ENCODE data around the gene TDP2. TPM values are rescaled to one million over a fixed set of nuclear protein-coding genes. Genes with fewer than 3 reads are reported as not detected.

TDP2 gene
- total and polyA plus RNA-seq, 9 of the 15 experiments (the other 6 are each of a cell fraction or from before 2014, with no cell fraction given), result 27.7 to 60.1 (median 31.8) TPM

DNA sequence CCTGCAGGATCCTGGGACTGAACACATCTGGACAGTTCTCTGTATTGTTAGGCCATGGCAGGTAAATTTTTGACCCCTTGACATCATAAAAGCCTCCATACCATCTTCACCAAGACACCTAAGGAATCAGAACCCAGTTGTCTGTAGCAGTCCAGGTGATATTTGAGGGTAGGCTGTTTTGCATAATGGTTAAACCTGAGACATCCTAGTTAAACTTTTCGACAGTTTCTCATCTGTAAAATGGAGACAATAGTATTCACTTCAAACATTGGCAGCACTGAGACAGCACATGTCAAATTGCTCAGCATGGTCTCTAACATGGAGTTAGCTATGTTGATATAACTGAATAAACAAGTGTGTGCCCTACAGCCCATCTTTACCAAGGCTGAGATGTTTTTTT lies 27.5 kb upstream of the TDP2 start:
- no peak overlapping the region for H2AFZ ChIP-seq (ENCODE audit: low read depth, low read length)
- no peak for DNase-seq (ENCODE audit: extremely low read depth in 1 of 4, low spot score in 3 of 4)
- no peak for ATAC-seq
- no peaks in the 10 kb centered on the region for H3K4me1 ChIP-seq (replicated peaks in 1 of 2; ENCODE audit: control insufficient read depth in 2 of 2, insufficient read depth in 2 of 2, low read length in 2 of 2)
- no peak overlapping the region for H3K4me3 ChIP-seq
- no TSS peak for BruUV-seq (replicated peaks)
- intact Hi-C loops (cut with micrococcal nuclease), result loop anchor here (2.0 kb wide), 3 partner anchors 169 to 411 kb away; no protein-coding TSS in a partner anchor
- H3K36me3 ChIP-seq (ENCODE audit: control insufficient read depth, insufficient read depth, low read length), result peaks cover 13% of the 10 kb centered on the region; the same call in 2 of the 3 replicates
- in situ Hi-C loops (cut with MboI), result no loop called here
- H3K9ac ChIP-seq (ENCODE audit: insufficient read depth in 1 of 2, low read depth in 2 of 2, low read length in 2 of 2), result no peak overlapping the region
- H3K4me2 ChIP-seq (ENCODE audit: insufficient read depth, low read length), result no peak overlapping the region
- H3K79me2 ChIP-seq (ENCODE audit: control insufficient read depth, insufficient read depth, low read length), result no peaks in the 10 kb centered on the region
- no peaks in the 10 kb centered on the region for H3K9me1 ChIP-seq (ENCODE audit: control insufficient read depth, insufficient read depth, low read length)
- H3K27me3 ChIP-seq (ENCODE audit: control insufficient read depth in 2 of 2, insufficient read depth in 2 of 2, low read length in 2 of 2), result no peaks in the 10 kb centered on the region
- 41% methylated on average over 1 of the region's 1 CpG for WGBS (ENCODE audit: insufficient coverage, low coverage, missing lambda C conversion rate)
- H3K9me3 ChIP-seq (replicated peaks; ENCODE audit: control insufficient read depth, insufficient read depth, low read depth, low read length), result no peaks in the 10 kb centered on the region
- CTCF ChIA-PET (ENCODE audit: low intra/inter-chr PET ratio), result interaction anchor here (2.9 to 3.5 kb wide), 2 partner anchors 112 to 170 kb away, joined by 15 to 67 read pairs; no protein-coding TSS in a partner anchor
- POLR2A ChIA-PET, result interaction anchor here (0.7 kb wide), 1 partner anchor 266 kb away, joined by 3 read pairs; no protein-coding TSS in a partner anchor
- no peaks in the 10 kb centered on the region for H4K20me1 ChIP-seq (replicated peaks; ENCODE audit: control insufficient read depth, insufficient read depth, low read length)
- no peak overlapping the region for H3K27ac ChIP-seq (ENCODE audit: extremely low read depth, low read depth, low read length)
- FAIRE-seq, result no peak
- TF ChIP-seq ZKSCAN3 (CRISPR knock-in tag; IDR thresholded peaks at IDR 0.05), result no peak
- no peak for TF ChIP-seq ZNF140 (CRISPR knock-in tag; IDR thresholded peaks at IDR 0.05)
- TF ChIP-seq RBM14 (IDR thresholded peaks at IDR 0.05; ENCODE audit: borderline replicate concordance, insufficient read depth, low read depth, low read length), result no peak
- TF ChIP-seq POLR2AphosphoS2 (IDR thresholded peaks at IDR 0.05; ENCODE audit: low read length), result no peak
- no peak for TF ChIP-seq TAF15 (IDR thresholded peaks at IDR 0.05; ENCODE audit: low read depth, low read length)
- TF ChIP-seq IRF2 (CRISPR knock-in tag; IDR thresholded peaks at IDR 0.05), result no peak
- TF ChIP-seq, protein P1, sequence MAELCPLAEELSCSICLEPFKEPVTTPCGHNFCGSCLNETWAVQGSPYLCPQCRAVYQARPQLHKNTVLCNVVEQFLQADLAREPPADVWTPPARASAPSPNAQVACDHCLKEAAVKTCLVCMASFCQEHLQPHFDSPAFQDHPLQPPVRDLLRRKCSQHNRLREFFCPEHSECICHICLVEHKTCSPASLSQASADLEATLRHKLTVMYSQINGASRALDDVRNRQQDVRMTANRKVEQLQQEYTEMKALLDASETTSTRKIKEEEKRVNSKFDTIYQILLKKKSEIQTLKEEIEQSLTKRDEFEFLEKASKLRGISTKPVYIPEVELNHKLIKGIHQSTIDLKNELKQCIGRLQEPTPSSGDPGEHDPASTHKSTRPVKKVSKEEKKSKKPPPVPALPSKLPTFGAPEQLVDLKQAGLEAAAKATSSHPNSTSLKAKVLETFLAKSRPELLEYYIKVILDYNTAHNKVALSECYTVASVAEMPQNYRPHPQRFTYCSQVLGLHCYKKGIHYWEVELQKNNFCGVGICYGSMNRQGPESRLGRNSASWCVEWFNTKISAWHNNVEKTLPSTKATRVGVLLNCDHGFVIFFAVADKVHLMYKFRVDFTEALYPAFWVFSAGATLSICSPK (IDR thresholded peaks at IDR 0.05; ENCODE audit: borderline replicate concordance), result no peak
- TF ChIP-seq, protein P2, sequence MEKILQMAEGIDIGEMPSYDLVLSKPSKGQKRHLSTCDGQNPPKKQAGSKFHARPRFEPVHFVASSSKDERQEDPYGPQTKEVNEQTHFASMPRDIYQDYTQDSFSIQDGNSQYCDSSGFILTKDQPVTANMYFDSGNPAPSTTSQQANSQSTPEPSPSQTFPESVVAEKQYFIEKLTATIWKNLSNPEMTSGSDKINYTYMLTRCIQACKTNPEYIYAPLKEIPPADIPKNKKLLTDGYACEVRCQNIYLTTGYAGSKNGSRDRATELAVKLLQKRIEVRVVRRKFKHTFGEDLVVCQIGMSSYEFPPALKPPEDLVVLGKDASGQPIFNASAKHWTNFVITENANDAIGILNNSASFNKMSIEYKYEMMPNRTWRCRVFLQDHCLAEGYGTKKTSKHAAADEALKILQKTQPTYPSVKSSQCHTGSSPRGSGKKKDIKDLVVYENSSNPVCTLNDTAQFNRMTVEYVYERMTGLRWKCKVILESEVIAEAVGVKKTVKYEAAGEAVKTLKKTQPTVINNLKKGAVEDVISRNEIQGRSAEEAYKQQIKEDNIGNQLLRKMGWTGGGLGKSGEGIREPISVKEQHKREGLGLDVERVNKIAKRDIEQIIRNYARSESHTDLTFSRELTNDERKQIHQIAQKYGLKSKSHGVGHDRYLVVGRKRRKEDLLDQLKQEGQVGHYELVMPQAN (IDR thresholded peaks at IDR 0.05; ENCODE audit: borderline replicate concordance), result no peak
- no peak for TF ChIP-seq TARDBP (IDR thresholded peaks at IDR 0.05)
- TF ChIP-seq DDX20 (tag; IDR thresholded peaks at IDR 0.05; ENCODE audit: low read depth), result no peak
- no peak for TF ChIP-seq NR3C1 (CRISPR knock-in tag; IDR thresholded peaks at IDR 0.05)
- no peak for TF ChIP-seq MCM7 (IDR thresholded peaks at IDR 0.05)
